Activated naive CD4-positive, alpha-beta T cell treated with anti-CD3 and anti-CD28 coated beads, Interleukin-2, amount 50 U/mL, for 16 hours (primary cell): ENCODE measurements around the gene ACOT7.
"Not testable (repeated sequence)": the region's sequence is repeated elsewhere in the genome, so short reads cannot be mapped to it uniquely, and the experiment has no call there.

ENCODE experiments used
- DNase-seq: peaks from one replicate; pipeline ENCODE4 v3.0.0-alpha.2; 2020

Gene ACOT7

DNA sequence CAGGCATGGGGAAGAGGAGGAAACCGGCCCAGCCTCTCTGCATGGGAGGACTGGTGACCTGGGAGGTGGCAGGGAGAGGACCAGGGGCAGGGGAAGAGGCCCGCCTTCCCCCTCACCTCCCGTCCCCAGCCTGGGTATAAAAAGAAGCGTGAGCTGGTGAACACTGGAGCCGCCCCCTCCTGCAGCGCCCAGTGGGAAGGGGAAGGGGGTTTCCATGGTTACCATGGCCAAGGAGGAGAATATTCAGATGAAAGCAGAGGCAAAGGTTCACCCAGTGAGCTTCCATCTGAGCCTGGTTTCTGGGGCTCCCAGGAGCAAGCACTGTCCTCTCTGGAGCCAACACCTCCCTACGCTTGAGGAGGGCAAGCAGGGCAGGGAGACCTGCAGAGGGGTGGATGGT, 54.9 kb downstream of the ACOT7 start:
- DNase-seq: no peak

DNA sequence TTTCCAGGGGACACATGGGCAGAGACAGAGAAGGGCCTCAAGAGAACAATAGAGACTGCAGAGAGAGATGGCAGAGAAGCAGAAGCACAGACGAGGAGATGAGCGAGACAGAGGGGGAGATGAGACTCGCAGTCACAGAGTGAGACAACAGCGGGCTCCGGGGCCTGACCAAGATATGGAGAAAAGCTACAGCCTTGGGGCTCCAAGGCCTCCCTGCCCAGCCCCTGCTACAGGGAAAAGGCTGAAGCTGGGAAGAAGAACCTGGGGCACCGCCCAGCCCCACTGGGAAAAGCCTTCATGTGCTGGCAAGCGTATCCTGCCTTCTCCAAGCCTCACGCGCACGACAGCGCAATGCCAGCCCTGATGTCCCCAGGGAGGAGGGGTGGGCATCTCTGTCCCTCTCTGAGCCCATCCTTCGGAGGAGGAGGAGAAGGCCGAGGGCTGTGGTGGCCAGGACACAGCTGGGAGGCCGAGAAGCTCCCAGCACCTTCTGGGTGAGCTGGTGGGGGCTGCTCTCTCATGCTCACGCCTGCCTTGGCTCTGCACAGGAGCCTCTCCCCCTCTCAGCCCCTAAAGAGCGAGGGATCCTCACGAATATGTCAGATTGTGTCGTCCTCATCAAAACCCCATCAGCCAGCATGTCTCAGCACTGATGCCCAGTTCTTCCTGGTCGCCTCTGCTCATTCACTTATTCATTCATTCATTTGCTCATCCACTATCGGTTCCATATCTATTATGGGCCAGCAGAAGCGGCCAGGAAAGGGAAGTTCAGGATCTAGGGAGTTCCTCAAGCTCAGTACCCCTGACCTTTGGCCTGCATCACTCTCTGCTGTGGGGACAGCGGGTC, 56.6 kb downstream of the ACOT7 start:
- no peak for DNase-seq

DNA sequence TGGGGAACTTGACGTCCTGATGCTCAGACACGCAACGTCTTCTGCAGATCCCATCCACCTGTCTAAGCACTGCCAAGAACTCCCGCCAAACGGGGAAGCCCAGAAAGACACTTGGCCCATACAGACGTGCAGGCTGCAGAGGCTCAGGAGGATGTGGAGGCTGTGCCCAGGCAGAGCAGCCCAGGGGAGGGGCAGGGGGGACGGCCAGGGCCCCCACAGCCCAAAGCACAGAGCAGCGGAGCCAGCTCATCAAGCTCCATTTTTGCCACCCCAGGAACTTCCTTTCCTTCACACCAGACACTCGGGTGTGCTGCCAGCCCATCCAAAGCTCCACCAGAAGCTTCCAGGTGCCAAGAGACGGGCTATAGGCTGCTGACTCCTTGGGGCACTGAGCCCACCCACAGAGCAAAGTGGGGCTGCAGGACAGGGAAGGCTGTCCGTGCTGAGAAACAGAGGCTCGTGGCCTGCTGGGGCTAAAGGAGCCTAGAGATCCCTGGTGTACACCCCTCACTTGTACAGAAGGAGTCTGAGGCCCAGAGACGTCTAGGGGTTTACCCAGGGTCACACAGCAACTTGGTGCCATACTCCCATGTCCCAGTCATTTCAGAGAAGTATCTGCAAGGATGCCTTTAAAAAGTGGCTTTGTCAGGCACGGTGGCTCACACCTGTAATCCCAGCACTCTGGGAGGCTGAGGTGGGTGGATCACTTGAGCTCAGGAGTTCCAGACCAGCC, 59.1 kb downstream of the ACOT7 start:
- no peak for DNase-seq

DNA sequence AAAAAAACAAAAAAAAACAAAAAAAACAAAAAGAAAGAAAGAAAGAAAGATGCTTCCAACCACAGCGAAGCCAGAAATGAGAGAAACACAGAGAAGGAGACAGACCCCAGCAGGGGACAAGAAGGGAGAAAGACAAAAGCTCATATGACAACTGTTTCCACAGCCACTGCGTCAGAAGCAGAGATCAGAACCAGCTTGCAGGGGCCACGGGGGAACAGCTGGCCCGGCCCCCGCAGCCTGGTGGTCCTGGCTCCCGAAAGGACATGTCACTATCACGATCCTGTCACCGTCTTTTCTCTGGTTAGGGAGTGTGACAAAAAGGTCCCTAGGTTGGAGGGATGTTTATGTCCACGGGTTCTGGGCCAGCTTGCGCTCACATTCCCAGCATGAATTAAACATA, 60.7 kb downstream of the ACOT7 start:
- DNase-seq: no peak

DNA sequence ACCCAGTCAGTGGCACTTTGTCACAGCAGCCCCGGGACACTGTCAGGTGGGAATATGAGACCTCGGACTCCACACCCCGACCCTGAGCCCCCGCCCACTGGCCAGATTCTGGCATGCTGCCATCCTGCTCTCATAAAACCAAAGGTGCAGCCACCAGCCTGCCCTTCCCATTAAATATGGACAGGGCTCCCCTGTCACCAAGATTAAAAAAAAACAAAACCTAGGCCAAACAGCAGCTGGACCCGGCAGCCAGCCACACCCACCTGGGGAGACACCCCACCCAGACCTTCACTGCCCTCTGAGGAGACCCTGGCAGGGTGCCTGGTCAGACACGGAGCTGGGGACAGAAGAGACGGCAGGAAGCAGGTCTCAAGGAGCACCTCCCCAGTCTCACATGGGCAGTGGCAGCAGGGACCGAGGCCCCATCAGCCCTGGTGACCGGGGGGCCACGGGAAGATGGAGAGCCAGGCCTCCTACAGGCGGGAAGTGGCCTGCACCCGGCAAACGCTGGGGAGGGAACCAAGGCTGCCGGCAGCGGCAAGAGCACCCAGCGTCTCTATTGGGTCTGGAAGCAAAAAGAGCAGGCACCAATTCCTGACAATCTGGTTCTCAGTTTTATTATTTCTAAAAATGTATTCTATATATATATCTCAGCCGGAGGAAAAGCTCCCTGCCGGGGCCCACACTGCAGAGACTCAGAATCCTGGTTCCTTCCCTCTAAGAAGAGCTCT, 61.9 kb downstream of the ACOT7 start:
- DNase-seq: no peak

DNA sequence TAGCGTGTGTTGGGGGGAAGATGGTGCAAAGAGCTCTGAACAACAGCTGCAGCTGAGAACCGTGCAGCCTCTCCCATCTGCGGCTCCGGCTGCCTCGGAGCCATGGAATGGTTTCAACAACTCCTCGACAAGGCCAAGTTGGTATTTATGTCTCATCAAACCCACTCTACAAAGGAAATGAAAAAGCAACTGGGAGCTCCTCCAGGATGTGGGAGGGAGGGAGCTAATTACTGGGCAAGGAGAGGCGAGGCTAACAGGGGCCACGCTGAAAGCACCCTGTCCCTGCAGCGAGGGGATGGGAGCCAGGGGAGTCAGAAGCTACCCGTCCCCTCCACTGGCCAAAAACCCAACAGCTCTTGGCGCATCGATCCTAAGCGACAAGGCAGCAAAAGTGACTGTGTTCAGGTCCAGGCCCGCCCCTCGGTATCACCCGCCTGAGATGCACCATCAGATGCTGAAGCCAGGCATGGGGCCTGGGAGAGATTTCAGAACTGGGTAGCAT, 63.1 kb downstream of the ACOT7 start:
- DNase-seq: no peak

DNA sequence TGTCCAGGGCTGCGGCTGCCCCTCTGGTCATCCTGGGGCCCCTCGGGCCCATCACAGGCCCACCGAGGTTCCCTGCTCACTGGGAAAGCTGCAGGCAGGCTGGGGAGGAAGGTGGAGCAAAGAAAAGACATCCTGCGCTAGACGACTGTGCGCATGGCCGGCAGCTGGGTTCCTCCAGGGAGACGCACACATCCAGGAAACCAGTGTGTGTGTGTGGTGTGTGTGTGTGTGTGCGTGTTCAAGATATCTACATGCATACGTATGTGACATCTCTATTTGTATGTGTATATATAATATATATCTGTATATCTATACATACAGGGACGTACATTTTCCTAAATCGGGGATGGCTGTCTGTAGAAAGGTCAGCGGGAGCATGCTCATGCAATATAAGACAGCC, 63.7 kb downstream of the ACOT7 start:
- DNase-seq: no peak

DNA sequence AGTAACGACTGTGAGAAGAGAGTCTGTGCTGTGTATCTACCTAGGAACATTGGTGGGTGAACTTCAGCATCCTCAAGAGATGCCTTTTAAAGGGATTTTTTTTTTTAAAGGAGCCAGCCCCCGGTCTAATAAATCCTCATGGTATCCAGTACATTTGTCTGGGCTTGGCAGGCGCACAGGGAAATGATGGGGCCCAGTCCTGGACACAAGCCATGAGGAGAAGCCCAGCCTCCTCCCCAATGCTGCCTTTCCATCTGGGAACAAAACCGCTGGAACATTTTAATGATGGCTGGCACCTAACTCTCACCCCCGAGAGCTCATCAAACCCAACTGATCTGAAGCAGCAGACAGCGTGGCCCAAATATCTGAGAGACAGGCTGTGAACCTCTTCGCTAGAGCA, 64.2 kb downstream of the ACOT7 start:
- no peak for DNase-seq

DNA sequence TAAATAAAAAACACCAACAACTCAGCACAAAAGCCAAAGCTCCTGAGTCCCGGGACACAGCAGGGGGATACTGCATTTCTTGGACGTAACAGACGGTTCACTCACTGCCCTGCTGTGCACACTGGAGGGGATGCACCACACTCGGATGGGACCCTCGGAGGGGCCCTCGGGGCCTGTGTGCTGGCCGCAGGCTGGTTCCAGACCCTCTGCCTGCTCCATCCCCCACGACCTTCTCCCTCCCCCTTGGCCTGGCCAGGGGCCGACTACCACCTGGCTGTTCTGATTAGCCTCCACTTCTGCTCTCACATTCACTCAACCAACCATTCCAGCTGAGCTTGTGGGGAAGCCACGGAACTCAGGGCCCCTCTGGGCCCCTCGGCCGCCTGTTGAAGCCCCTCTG, 64.9 kb downstream of the ACOT7 start:
- DNase-seq: no peak

DNA sequence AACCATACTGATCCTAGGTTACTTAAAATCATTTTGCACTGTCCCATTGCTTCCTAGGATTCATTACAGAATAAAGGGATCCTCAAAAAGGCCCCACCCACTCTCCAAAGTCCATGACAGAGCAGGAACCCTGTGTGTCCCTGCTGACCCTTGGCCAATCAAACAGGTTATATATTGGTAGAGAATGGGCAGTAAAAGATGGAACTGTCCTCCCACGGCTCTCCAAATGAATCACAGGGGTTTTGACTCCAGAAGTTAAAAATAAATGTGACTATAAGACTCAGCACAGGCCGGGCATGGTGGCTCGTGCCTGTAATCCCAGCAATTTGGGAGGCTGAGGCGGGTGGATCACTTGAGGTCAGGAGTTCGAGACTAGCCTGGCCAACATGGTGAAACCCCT, 65.5 kb downstream of the ACOT7 start:
- no peak for DNase-seq

DNA sequence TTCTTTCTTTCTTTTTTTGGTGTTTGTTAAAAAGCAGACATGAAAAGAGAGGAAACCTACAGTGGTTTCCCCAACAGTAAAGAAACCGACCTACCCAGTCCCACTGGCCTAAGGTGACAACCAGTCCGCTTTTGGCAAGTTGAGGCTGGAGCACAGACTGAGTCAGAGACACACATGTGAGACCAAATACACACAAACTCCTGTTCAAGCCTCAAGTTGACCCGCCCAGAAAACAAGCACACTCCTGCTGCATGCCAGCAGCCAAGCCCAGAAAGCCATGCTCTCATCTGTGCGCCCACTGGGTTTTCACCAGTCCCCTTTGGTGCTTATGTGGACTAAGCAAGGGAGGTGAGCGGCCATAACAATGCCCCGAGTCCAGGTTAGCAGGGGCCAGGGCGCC, 68.1 kb downstream of the ACOT7 start:
- DNase-seq: no peak

DNA sequence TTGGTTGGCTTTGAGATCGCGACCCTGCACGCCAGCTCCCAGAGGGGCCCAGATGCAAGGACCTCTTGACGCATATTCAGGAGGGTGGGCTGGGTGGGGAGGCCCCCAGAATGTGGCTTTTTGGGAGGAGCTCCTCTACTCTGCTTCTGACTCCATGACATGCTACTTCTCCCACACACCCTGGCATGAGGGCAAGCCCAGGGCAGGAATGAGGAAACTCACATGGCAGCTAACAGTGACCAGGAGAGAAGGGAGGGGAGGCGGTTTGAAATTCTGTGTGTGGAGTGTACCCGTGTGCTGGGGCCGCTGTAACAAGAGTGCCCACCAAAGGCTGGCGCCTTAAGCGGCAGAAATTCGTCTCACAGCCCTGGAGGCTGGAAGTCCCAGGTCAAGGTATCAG, 71.4 kb downstream of the ACOT7 start:
- no peak for DNase-seq

DNA sequence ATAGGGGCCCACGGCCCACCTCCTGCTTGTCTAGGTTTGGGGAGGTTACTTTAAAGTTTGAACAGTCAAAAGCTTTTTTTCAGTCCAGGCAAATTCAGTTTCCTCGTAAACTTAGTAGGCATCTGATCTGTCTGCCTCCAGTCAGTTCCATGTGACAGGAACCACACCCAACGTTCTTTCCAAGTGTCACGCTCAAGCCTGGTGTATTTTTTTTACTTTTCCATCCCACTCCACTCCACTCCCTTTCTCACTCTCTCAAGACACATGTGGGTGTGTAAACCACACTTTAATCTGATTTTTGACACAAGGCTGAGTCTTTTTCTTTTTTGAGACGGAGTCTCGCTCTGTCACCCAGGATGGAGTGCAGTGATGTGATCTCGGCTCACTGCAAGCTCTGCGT, 72.4 kb downstream of the ACOT7 start:
- DNase-seq: no peak

DNA sequence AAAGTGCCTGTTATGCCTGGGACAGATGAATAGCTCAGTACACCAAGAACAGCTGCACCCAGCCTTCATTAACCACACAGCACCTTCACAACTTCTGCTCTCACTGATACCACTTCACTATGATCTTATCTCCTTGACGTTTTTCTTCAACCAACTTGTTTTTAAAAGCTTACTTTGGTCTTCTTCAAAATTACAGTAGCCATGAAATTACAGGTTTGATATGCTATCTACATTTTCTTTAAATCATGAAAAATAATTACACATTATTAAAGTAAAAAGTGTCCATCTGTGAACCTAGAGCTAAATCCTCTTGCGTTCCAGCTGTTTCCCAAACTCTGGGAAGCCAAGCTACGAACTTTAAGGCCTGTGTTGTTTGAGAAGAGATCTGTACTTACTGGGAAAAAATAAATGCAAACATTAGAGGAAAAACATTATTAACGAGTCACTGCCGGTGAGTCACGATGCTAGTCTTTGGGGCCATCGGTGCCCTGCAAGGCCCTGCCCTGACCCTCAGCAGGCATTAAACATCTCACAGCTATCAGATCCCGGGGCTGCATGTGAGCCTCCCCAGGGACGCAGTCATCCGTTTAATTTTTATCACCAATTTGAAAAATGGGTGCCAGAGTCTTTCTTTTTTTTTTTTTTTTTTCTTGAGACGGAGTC, 76.3 kb downstream of the ACOT7 start:
- no peak for DNase-seq

DNA sequence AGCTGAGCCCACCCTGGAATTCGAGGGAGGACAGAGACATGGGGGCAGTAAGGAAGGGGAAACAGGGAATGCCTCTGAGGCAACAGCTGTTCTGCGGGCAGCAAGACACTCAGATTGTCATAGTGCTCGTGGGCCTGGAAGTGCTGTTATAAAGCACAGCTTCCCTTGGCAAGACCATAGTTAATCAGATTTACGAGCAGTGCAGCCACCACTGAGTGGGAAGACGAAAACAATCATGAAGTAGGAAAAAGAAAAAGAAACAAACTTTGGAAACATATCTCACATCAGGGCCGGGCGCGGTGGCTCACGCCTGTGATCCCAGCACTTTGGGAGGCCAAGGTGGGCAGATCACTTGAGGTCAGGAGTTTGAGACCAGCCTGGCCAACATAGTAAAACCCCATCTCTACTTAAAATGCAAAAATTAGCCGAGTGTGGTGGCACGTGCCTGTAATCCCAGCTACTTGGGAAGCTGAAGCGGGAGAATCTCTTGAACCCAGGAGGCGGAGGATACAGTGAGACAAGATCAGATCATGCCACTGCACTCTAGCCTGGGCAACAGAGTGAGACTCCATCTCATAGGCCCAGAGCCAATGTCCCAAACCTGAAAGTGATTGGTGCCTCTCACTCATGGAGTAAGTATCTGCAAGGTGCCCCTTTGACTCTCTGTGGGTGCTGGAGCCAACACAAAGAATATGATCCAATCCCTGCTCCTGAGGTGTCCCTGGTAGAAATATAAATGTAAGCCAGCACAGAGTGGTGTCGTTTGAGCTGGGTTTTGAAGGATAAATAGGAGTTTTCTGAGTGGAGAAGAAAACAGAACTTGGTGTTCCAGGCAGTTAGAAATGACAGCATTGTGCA, 77.1 kb downstream of the ACOT7 start:
- DNase-seq: no peak

DNA sequence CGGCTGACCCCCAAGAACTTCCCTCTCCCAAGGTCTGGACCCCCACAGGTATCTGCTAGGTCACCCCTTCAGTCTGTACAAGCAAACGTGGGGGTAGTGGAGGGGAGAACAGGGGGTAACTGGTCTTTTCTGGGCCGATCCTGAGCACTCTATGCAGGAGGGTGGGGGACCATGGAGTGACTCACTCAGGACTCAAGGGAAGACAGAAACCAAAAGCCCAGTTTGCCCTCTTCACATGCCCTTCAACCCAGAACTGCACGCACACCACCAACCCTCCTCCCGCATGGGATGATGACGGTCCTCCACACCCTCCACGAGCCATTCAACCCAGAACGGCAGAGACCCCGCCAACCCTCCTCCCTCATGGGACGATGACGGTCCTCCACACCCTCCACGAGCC, 79.1 kb downstream of the ACOT7 start:
- no peak for DNase-seq

DNA sequence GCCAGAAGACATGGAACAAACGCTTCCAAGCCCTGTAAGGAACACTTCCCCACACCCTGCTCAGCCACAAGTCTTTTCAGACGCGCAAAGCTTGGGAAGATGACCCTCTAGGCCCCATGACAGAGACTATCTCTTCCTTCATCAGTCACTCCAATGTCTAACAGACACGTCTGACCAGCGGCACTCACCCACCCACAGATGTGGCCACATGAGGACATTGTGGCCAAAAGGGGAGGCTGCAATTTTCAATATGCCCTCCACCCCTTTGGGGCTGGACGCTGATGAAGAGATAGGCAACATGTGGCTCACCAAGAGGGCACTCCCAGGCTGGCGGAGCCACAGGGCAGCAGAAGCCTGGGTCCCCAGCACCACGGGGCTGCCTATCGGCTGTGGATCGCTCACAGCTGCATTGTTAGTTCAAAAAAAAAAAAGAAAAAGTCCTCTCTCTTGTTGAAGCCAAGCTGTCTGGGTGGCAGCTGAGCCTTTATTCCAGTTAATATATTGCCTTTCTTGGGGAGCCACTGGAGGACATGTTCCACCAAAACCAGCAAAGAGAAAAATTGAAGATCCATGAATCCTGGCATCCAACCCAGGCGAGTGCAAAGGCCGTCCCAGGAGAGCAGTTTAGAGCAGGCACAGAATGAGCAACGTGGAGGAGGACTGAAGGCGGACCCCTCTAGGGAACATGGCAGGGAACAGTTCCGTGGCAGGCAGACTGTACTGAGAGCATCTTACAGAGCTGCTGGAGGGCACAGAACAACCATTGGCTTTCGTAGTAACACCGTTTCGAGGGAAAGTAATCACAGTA, 80.0 kb downstream of the ACOT7 start:
- no peak for DNase-seq

DNA sequence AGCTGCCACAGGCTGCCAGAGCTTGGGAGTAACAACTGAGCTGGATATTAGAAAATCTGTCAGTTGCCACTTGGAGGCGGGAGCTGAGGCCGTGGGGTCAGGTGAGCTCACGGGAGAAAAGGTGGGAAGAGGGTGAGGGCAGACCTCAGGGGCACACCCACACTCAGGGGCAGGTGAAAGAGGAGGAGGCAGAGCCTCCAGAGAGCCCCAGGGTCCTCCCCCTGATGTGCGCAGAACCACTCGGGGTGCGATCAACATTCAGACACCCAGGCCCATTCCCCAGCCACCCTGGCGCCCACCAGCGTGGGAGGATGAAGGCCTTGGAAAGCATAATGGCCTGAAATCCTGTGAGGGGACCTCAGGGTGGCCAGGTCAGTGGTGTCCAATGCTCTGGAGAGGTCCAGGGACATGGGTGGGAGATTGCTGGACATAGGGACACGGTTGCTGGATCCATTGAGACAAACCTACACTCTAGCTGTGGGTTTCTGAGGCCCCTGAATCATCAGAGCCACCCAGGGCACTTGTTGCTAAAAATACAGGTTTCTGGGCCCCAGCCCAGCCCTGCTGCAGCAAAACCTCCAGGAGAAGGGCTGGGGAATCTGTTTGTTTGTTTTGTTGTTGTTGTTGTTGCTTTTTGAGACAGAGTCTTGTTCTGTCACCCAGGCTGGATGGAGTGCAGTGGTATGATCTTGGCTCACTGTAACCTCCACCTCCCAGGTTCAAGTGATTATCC, 83.3 kb downstream of the ACOT7 start:
- no peak for DNase-seq

DNA sequence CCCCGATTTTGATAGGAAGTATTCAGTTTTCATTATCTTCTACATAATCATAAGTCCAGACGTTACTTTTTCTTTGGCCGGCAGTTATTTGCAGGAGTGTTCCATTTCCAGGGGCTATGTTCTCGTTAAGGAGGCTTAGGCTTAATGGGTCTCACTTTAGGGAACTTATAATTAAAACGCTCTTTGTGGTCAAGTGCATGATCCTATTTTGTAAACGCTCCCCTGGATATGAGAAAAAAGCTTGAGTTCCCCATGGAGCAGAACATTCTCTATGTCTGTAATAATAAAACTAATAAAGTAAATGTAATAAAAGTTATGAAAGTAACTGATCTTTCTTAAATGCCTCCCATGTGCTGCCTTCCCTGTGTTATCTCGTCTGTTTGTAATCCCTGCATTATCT, 84.0 kb downstream of the ACOT7 start:
- no peak for DNase-seq

DNA sequence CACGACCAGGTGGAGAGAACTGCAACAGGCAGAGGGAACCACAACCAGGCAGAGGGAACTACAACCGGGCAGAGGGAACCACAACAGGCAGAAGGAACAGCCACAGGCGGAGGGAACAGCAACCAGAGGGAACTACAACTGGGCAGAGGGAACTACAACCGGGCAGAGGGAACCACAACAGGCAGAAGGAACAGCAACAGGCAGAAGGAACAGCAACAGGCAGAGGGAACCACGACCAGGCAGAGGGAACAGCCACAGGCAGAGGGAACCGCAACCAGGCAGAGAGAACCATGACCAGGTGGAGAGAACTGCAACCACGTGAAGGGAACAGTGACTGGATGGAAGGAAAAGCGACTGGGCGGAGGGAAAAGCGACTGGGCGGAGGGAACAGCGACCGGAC, 85.1 kb downstream of the ACOT7 start:
- no peak for DNase-seq

DNA sequence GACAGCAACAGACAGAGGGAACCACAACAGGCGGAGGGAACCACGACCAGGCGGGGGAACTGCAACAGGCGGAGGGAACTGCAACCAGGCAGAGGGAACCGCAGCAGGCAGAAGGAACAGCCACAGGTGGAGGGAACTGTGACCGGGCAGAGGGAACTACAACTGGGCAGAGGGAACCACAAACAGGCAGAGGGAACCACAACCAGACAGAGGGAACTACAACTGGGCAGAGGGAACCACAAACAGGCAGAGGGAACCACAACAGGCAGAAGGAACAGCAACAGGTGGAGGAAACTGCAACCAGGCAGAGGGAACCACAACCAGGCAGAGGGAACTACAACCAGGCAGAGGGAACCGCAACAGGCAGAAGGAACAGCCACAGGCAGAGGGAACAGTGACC, 85.9 kb downstream of the ACOT7 start:
- DNase-seq: not testable (repeated sequence)
